ENCODE results near the gene NCOR2.
"Not testable (repeated sequence)": the region's sequence is repeated elsewhere in the genome, so short reads cannot be mapped to it uniquely, and the experiment has no call there.

GRCh38 chr12:124584494-124584893 is 17.1 kb upstream of the NCOR2 start:
- not testable (repeated sequence) for TF ChIP-seq CTCF, POLR2A (IDR thresholded peaks at IDR 0.05)

Data from heart left ventricle (tissue), 13 donors.